SIG-M5 (cell line): ENCODE measurements around the gene ZNF292.
"Not testable (repeated sequence)": the region's sequence is repeated elsewhere in the genome, so short reads cannot be mapped to it uniquely, and the experiment has no call there.

Experiments used
- DNase-seq: peaks from one replicate; lab custom pipeline; 2025; lab: John Stamatoyannopoulos, UW

ZNF292 gene

GRCh38 chr6:87164004-87164403, 8.6 kb downstream of the ZNF292 start:
- DNase-seq: no peak

- no peak for DNase-seq
Observed at GRCh38 chr6:87164506-87164905, 9.1 kb downstream of the ZNF292 start.

- no peak for DNase-seq
Observed at GRCh38 chr6:87165185-87165584, 9.8 kb downstream of the ZNF292 start.

GRCh38 chr6:87171938-87172633, 16.7 kb downstream of the ZNF292 start:
- no peak for DNase-seq

DNA sequence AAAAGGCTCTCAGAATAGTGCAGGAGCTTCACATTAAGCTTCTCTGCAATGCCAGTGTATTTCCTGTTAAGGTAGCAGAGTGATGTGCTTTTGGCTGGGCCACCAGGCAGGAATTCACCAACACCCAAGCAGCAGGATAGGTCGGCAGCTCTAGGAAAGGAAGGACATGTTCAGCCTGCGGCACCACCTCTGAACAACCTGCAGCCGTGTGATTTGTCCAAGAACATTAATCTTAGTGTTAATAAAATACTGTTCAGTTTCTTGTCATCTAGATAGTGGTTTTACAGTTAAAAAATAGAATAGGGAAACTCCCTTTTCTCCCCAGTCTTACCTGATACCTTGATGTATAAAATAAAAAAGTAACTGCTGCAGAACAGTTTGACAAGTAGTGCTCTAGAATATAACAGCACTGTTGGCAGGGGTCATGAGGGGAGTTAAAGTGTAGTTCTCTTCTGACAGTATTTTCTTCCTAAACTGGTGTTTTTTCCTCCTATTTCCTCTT, 18.8 kb downstream of the ZNF292 start:
- DNase-seq: no peak

- no peak for DNase-seq
Observed at GRCh38 chr6:87176493-87176892, 21.1 kb downstream of the ZNF292 start.

DNA sequence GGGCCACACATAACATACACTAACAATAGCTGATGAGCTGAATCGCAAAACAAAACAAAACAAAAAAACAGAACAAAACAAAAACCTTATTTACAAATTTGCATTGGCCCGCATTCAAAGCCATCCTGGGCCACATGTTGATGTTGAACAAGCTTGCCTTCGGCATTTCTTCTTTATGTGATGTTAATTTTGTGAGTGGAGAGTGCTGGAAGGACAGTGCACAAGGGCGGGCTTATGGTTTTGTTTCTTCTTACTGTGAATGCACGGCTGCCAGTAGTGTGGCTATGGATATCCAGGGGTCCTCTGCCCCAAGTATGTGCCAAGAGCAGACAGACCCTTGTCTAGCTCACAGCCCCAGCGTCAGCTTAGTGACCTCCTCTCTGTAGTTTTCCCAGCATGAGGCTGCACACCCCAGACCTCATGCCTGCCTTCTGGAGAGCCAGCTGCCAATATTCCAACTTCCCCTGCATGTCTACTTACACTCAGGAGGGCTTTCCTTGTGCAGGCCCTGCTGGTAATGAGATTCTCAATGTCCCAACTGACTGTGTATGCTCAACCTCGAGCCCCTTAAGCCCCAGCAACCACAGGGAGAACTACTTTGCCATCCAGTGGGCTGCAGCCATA, 24.9 kb downstream of the ZNF292 start:
- DNase-seq: no peak

GRCh38 chr6:87181903-87182302, 26.5 kb downstream of the ZNF292 start:
- no peak for DNase-seq

DNA sequence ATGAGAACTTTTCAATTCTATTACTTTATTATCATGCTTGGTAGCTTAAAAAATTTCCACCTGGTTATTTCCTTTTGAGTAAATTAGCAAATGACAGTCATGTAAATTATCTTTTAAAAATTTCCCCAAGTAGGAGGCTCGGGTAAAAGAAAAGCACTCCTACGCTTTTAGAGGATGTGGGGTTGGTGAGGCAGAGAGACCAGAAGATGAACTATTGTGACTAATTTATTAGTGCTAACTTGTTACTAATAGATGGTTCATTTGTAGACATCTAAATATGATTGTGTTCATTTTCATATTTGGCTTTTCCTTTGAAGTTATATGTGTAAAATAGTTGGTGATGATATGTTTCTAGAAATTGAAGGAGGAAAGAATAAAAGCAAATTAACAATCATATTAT, 27.0 kb downstream of the ZNF292 start:
- DNase-seq: no peak

DNA sequence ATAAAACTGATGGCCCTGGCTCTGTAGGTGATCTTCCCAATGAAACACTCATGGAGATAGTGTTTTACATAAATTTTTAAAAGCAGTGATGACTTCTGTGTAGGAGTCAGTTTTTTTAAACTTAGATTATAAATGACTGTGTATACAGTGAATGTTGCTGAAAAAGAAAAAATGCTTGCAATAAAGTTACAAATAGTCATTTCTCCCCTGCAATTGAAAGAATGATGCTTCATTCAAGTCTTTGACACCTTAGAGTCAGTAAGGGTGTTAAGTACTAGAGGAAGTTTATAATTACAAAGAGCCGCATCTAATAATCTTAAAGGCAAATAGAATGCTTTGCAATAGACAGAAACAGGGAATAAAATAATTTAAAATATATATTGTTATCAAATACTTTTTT, 27.6 kb downstream of the ZNF292 start:
- DNase-seq: no peak

GRCh38 chr6:87183687-87184086, 28.3 kb downstream of the ZNF292 start:
- DNase-seq: no peak

DNA sequence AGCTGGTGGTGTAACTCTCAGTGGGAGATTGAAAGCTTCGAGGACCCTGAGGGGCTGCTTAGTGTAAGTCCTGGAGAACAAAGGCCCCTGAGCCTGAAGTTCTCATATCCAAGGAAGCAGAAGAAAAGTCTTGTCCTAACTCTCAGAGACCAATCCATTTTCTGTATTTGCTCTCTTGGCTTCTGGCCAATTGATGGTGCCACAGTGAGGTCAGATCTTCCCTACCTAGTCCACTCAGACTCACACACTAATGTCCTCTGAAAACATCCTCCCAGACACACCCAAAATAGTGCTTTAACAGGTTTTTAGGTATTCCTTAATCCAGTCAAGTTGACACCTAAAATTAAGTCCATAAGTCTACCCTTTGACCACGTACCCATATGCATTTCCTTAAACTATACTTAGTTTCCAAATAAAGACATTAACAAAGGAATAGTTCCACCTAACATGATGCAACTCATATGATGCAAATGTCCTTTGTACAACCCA, 29.4 kb downstream of the ZNF292 start:
- DNase-seq: no peak

GRCh38 chr6:87196275-87196842, 41.0 kb downstream of the ZNF292 start:
- DNase-seq: no peak

DNA sequence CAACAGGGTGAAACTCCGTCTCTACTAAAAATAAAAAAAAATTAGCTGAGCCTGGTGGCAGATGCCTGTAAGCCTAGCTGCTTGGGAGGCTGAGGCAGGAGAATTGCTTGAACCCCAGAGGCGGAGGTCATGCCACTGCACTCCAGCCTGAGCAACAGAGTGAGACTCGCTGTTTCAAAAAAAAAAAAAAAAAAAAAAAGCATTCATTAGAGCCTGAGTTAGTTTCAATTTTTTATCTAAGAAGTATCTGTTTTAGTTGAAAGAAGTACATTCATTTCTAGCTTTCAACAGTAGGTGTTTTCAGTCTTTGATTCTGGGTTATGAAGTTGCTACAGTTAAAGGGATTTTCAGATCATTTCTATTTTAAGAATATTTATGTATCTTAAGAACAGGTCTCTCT, 42.2 kb downstream of the ZNF292 start:
- no peak for DNase-seq

DNA sequence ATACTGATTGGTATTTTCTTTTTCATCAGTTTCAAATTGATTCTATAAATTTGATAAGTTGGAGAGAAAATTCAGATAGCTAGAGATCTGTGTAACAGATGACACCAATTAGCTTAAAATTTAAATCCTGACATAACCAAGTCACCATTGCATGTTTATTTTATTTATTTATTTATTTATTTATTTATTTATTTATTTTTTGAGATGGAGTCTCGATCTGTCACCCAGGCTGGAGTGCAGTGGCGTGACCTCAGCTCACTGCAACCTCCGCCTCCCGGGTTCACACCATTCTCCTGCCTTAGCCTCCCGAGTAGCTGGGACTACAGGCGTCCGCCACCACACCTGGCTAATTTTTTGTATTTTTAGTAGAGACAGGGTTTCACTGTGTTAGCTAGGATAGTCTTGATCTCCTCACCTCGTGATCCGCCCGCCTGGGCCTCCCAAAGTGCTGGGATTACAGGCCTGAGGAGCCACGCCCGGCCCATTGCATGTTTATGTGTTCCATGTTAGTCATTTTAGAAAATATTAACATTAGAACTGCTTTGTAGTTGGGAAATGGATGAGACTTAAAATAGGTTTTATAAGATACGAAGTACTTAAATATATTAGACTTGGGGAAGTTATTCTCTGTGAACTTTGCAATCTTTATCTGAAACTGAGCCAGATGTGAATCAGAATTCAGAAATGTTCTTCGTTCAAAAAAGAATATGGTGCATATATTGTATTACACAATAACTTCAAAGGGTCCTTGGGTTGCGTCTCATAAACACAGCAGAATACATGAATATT, 42.9 kb downstream of the ZNF292 start:
- DNase-seq: not testable (repeated sequence)

DNA sequence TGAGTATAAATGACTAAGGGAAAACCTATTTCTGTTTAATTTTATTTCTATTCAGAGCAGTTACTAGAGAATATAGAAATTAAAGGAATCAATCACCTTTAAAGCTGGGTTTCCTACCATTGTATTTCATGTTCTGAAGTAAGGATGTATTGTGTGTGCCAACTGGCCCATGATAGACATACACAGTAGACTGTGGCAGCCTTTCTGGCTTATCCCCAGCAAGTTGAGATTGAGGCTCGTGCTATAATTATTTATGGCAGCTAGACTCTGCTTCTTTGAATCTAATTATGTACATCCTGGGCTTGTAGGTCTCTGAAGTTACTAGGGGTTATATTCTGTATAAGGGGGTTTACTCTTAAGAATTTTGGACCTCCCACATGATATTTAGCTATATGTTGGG, 44.4 kb downstream of the ZNF292 start:
- no peak for DNase-seq

DNA sequence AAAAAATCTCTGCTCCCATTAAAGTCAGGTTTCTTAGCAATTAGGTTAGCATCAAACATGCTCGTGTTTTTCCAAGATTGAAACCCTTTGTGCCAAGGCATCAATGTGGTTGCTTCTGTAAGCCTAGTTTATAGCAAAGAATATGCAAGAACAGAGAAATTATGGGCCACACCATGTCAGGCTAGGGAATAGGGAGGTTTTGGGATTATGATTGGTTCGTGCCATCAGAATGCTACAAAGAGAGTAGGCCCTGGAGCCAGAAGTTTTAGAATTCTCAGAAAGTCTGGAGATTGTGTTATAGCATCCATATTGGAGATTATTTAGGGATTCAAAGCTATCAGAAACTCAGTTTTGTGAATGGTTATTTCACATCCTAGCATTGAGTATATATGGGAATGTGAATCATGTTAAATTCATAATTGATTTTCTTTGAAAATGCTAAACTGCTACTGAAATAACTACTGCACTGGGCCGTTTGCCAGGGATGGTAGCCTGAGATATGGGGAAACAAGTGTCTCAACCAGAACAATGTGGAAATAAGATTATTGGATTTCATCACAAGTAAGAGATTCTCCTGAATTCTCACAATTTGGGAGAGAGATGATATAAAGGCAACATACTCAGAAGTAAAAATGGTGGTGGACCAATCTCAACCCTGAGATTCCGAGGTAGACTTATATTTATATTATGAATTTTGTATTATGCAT, 45.3 kb downstream of the ZNF292 start:
- no peak for DNase-seq

- DNase-seq: no peak
Observed at GRCh38 chr6:87203448-87204023, 48.2 kb downstream of the ZNF292 start.

DNA sequence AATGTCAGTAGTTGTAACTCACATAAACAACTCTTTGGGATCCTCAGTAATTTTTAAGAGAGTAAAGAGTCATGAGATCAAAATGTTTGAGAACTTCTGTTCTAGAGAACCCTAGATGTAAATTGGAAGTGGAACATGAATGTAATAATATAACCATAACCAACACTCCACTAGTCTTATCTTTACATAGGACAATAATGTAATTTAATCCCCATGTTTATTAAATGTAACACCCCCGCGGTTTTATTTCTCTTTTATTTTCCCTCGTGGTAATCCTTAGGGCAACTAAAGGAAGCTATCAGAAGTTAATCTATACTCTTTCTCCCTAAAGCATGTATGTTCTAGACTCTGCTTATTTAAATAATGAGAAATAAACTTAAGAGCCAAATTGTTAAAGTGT, 54.4 kb downstream of the ZNF292 start:
- DNase-seq: no peak

DNA sequence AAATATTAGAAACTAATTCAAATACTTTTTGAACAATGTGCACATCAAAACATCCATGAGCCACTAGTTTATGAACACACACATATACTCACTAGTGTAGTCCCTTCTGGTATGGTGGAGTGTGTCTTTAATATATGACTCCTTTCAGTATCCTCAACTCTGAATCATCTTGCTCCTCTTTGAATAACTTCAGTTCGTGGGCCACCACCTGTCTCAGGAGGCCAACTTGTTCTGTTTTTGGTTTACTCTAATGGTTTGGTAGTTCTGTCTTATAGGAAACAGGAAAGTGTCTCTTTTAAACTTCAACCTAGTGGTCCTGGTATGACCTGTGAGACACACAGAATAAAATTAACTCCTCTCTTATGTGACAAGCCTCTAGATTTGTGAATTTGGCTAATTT, 55.6 kb downstream of the ZNF292 start:
- DNase-seq: no peak

- no peak for DNase-seq
Observed at GRCh38 chr6:87212596-87212995, 57.2 kb downstream of the ZNF292 start.
